Measurements from ENCODE around the gene LARP6. TPM values are rescaled to one million over a fixed set of nuclear protein-coding genes. Genes with fewer than 3 reads are reported as not detected.

The LARP6 gene
- total RNA-seq, 2 donors from 2014 or later: 20.0 to 44.2 TPM

- DNase-seq: no peak
- Histone ChIP-seq H3K27ac (no peak overlapping the region), H3K36me3 (replicated peaks in 1 of 2; ENCODE audit: insufficient read depth in 1 of 2, low read depth in 2 of 2) (no peaks in the 10 kb centered on the region), H3K27me3 (no peaks in the 10 kb centered on the region), H3K4me3 (no peak overlapping the region), H3K4me1 (peaks cover 44% of the 10 kb centered on the region), H3K9me3 (no peaks in the 10 kb centered on the region)
- WGBS, 2 donors: 86% methylated on average over 6 of the region's 6 CpGs
- intact Hi-C loops (cut with DNase I): no loop called here
- TF ChIP-seq POLR2A (IDR thresholded peaks at IDR 0.05) (no peak), CTCF (IDR thresholded peaks at IDR 0.05) (no peak)
- no peak for ATAC-seq
These were observed 26.2 kb downstream of the LARP6 start for GRCh38 chr15:70827721-70828120.

- Histone ChIP-seq H3K4me3 (no peak overlapping the region), H3K4me1 (peaks cover 43% of the 10 kb centered on the region), H3K27ac (no peak overlapping the region), H3K36me3 (replicated peaks in 1 of 2; ENCODE audit: insufficient read depth in 1 of 2, low read depth in 2 of 2) (no peaks in the 10 kb centered on the region), H3K9me3 (no peaks in the 10 kb centered on the region), H3K27me3 (no peaks in the 10 kb centered on the region)
- TF ChIP-seq POLR2A (IDR thresholded peaks at IDR 0.05) (no peak), CTCF (IDR thresholded peaks at IDR 0.05) (no peak)
- DNase-seq: peak in 2 of 4 donors; percentile 29 to 36
- 17 to 27% methylated on average over 3 of the region's 3 CpGs for WGBS, 2 donors
- intact Hi-C loops (cut with DNase I): no loop called here
- ATAC-seq: no peak
These were observed 27.3 kb downstream of the LARP6 start for GRCh38 chr15:70826634-70827033.

GRCh38 chr15:70825841-70826240, 28.1 kb downstream of the LARP6 start:
- 85% methylated on average over 8 of the region's 8 CpGs for WGBS, 2 donors
- intact Hi-C loops (cut with DNase I): no loop called here
- H3K27ac ChIP-seq: no peak overlapping the region

GRCh38 chr15:70823196-70823595, 30.8 kb downstream of the LARP6 start:
- 53 to 58% methylated on average over 5 of the region's 5 CpGs for WGBS, 2 donors
- no peak for ATAC-seq
- H3K4me3 ChIP-seq: no peak overlapping the region
- no peak for DNase-seq
- TF ChIP-seq POLR2A (IDR thresholded peaks at IDR 0.05) (no peak), CTCF (IDR thresholded peaks at IDR 0.05) (no peak)
- intact Hi-C loops (cut with DNase I): no loop called here
- no peak overlapping the region for H3K27ac ChIP-seq
- H3K9me3 ChIP-seq: no peaks in the 10 kb centered on the region
- peaks cover 13% of the 10 kb centered on the region for H3K4me1 ChIP-seq
- H3K36me3 ChIP-seq (replicated peaks in 1 of 2; ENCODE audit: insufficient read depth in 1 of 2, low read depth in 2 of 2): no peaks in the 10 kb centered on the region
- H3K27me3 ChIP-seq: no peaks in the 10 kb centered on the region

More at GRCh38 chr15:70825841-70826240, 28.1 kb downstream of the LARP6 start:
- H3K4me3 ChIP-seq: no peak overlapping the region
- no peaks in the 10 kb centered on the region for H3K36me3 ChIP-seq (replicated peaks in 1 of 2; ENCODE audit: insufficient read depth in 1 of 2, low read depth in 2 of 2)
- H3K27me3 ChIP-seq: no peaks in the 10 kb centered on the region
- no peak for TF ChIP-seq POLR2A (IDR thresholded peaks at IDR 0.05)
- no peak for TF ChIP-seq CTCF (IDR thresholded peaks at IDR 0.05)
- ATAC-seq (no peak), DNase-seq (no peak)
- H3K4me1 ChIP-seq: peaks cover 35% of the 10 kb centered on the region
- no peaks in the 10 kb centered on the region for H3K9me3 ChIP-seq

- TF ChIP-seq POLR2A (IDR thresholded peaks at IDR 0.05): no peak
- no peak for TF ChIP-seq CTCF (IDR thresholded peaks at IDR 0.05)
- intact Hi-C loops (cut with DNase I): no loop called here
- Histone ChIP-seq H3K4me1 (peaks cover 11% of the 10 kb centered on the region), H3K4me3 (no peak overlapping the region), H3K36me3 (replicated peaks in 1 of 2; ENCODE audit: insufficient read depth in 1 of 2, low read depth in 2 of 2) (no peaks in the 10 kb centered on the region), H3K9me3 (no peaks in the 10 kb centered on the region), H3K27me3 (no peaks in the 10 kb centered on the region), H3K27ac (no peak overlapping the region)
- DNase-seq (no peak), ATAC-seq (no peak)
These were observed 33.7 kb downstream of the LARP6 start for GRCh38 chr15:70820214-70820613.

Data from body of pancreas (tissue), 4 donors.